Testis (tissue), 3 donors: ENCODE results near the gene PITRM1. TPM values are rescaled to one million over a fixed set of nuclear protein-coding genes. Genes with fewer than 3 reads are reported as not detected.

ENCODE experiments used
- DNase-seq: peaks from one replicate; pipeline ENCODE4 v3.0.0-alpha.2; 2019
- H3K27ac ChIP-seq, 2 donors: fragments of 200-600 bp; sonication (generic); one replicate each; pipeline ENCODE4 v1.5.1; 2019
- H3K27me3 ChIP-seq: fragments of 200-600 bp; sonication (generic); one replicate; pipeline ENCODE4 v1.5.1; 2019
- H3K36me3 ChIP-seq: fragments of 200-600 bp; sonication (generic); one replicate; pipeline ENCODE4 v1.5.1; 2017; ENCODE audit warnings: low read depth; ENCODE audit errors: missing control alignments
- H3K4me1 ChIP-seq: fragments of 200-600 bp; sonication (generic); one replicate; pipeline ENCODE4 v1.5.1; 2019
- H3K4me3 ChIP-seq, 2 donors: fragments of 200-600 bp; sonication (generic); one replicate each; pipeline ENCODE4 v1.5.1; 2017 to 2019
- H3K9me3 ChIP-seq: fragments of 200-600 bp; sonication (generic); one replicate; pipeline ENCODE4 v1.5.1; 2017
- CTCF ChIP-seq, 3 experiments: fragments of 450-650 bp in 2 of 3; fragments of 200-600 bp in 1 of 3; sonication (generic) in 1 of 3; IDR thresholded peaks; one replicate each; pipeline ENCODE4 v1.5.1; 2016 to 2019; ENCODE audit warnings: antibody characterized with exemption in 3 of 3, mild to moderate bottlenecking in 2 of 3, moderate library complexity in 1 of 3
- POLR2A ChIP-seq: fragments of 450-650 bp; IDR thresholded peaks from one replicate; pipeline ENCODE4 v1.6.1; 2017; ENCODE audit warnings: antibody characterized with exemption, mild to moderate bottlenecking, moderate library complexity
- WGBS, 2 donors: methylation state at CpG; one replicate each; pipeline ENCODE4 v1.1.5; 2018; 5-methylcytosine and 5-hydroxymethylcytosine counted together
- intact Hi-C: fragments of 100-400 bp; cut with DNase I; formaldehyde crosslinking; loops from one replicate; pipeline ENCODE4 v1.15.1; 2023; ENCODE audit warnings: low total_unique reads
- polyA plus RNA-seq: library from polyadenylated mRNA; stranded (reverse); fragments of 350-450 nt; fragmentation: Illumina TruSeq; extraction: RNeasy Lipid Tissue Mini Kit (QIAGEN cat#74804); gene quantifications from one replicate; pipeline ENCODE4 v1.2.3, GENCODE V29; 2014; ENCODE audit warnings: low read depth, low replicate concordance; ENCODE audit not compliant: insufficient read depth
- total RNA-seq, 2 donors: library from RNA; depleted of rRNA; stranded (reverse); fragments of >200 nt; gene quantifications; one replicate each; pipeline ENCODE4 v1.2.3, GENCODE V29; 2016

PITRM1 gene
- total and polyA plus RNA-seq, 3 donors from 2014 or later, result 109 to 162 (median 125) TPM

- Histone ChIP-seq H3K27ac (no peak overlapping the region), H3K27me3 (no peaks in the 10 kb centered on the region), H3K4me3 (no peak overlapping the region), H3K9me3 (no peaks in the 10 kb centered on the region), H3K4me1 (peaks cover 22% of the 10 kb centered on the region), H3K36me3 (no peaks in the 10 kb centered on the region)
- DNase-seq, result no peak
- intact Hi-C loops, result no loop called here
- 94 to 97% methylated on average over 21 of the region's 21 CpGs for WGBS, 2 donors
- TF ChIP-seq CTCF (IDR thresholded peaks at IDR 0.05), result no peak
Observed at GRCh38 chr10:3167611-3168330, 4.8 kb downstream of the PITRM1 start.

GRCh38 chr10:3166496-3167290, 5.9 kb downstream of the PITRM1 start:
- 86 to 91% methylated on average over 10 of the region's 10 CpGs for WGBS, 2 donors
- Histone ChIP-seq H3K27me3 (no peaks in the 10 kb centered on the region), H3K4me1 (peaks cover 20% of the 10 kb centered on the region), H3K9me3 (no peaks in the 10 kb centered on the region), H3K4me3 (no peak overlapping the region), H3K27ac (no peak overlapping the region), H3K36me3 (no peaks in the 10 kb centered on the region)
- no peak for TF ChIP-seq CTCF (IDR thresholded peaks at IDR 0.05)
- DNase-seq, result no peak
- intact Hi-C loops, result no loop called here

GRCh38 chr10:3165196-3165595, 7.4 kb downstream of the PITRM1 start:
- no peak overlapping the region for H3K27ac ChIP-seq
- H3K9me3 ChIP-seq, result no peaks in the 10 kb centered on the region
- peaks cover 11% of the 10 kb centered on the region for H3K4me1 ChIP-seq
- no peak overlapping the region for H3K4me3 ChIP-seq
- no peaks in the 10 kb centered on the region for H3K36me3 ChIP-seq
- TF ChIP-seq CTCF (IDR thresholded peaks at IDR 0.05) (no peak), POLR2A (no peak)
- DNase-seq, result no peak
- H3K27me3 ChIP-seq, result no peaks in the 10 kb centered on the region
- 85 to 88% methylated on average over 9 of the region's 9 CpGs for WGBS, 2 donors
- intact Hi-C loops, result no loop called here

- H3K9me3 ChIP-seq, result no peaks in the 10 kb centered on the region
- no peak overlapping the region for H3K27ac ChIP-seq
- H3K4me3 ChIP-seq, result no peak overlapping the region
- no peak for TF ChIP-seq POLR2A
- TF ChIP-seq CTCF (IDR thresholded peaks at IDR 0.05), result no peak
- no peak for DNase-seq
- H3K27me3 ChIP-seq, result no peaks in the 10 kb centered on the region
- WGBS, 2 donors, result 83 to 90% methylated on average over 9 of the region's 9 CpGs
- intact Hi-C loops, result no loop called here
- H3K36me3 ChIP-seq, result no peaks in the 10 kb centered on the region
- H3K4me1 ChIP-seq, result no peaks in the 10 kb centered on the region
Observed at GRCh38 chr10:3163879-3164278, 8.7 kb downstream of the PITRM1 start.
